Ramos (cell line): ENCODE measurements around the gene KIAA1549.
"Not testable (repeated sequence)": the region's sequence is repeated elsewhere in the genome, so short reads cannot be mapped to it uniquely, and the experiment has no call there.

ENCODE experiments used
- in situ Hi-C: fragments of 300-500 bp; cut with MboI; formaldehyde crosslinking; loops from one replicate; pipeline ENCODE4 v1.14.3; 2022; ENCODE audit warnings: low sequenced_read_pairs; ENCODE audit not compliant: unreplicated experiment

KIAA1549 gene

GRCh38 chr7:138945821-138946220 lies 35.4 kb downstream of the KIAA1549 start:
- in situ Hi-C loops, result no loop called here

- in situ Hi-C loops, result no loop called here
These were observed 36.0 kb downstream of the KIAA1549 start for GRCh38 chr7:138945154-138945553.

GRCh38 chr7:138944592-138944991 lies 36.6 kb downstream of the KIAA1549 start:
- in situ Hi-C loops, result no loop called here

GRCh38 chr7:138943061-138943460 lies 38.1 kb downstream of the KIAA1549 start:
- in situ Hi-C loops, result no loop called here

- in situ Hi-C loops, result no loop called here
These were observed 39.6 kb downstream of the KIAA1549 start for GRCh38 chr7:138941545-138941944.

GRCh38 chr7:138940602-138941001 lies 40.6 kb downstream of the KIAA1549 start:
- in situ Hi-C loops, result not testable (repeated sequence)

GRCh38 chr7:138937484-138937883 lies 43.7 kb downstream of the KIAA1549 start:
- in situ Hi-C loops, result no loop called here

- in situ Hi-C loops, result no loop called here
These were observed 45.7 kb downstream of the KIAA1549 start for GRCh38 chr7:138935465-138936011.

- in situ Hi-C loops, result no loop called here
These were observed 46.3 kb downstream of the KIAA1549 start for GRCh38 chr7:138934861-138935260.

GRCh38 chr7:138934367-138934766 lies 46.8 kb downstream of the KIAA1549 start:
- in situ Hi-C loops, result no loop called here

GRCh38 chr7:138932870-138933269 lies 48.3 kb downstream of the KIAA1549 start:
- in situ Hi-C loops, result no loop called here

- in situ Hi-C loops, result no loop called here
These were observed 48.8 kb downstream of the KIAA1549 start for GRCh38 chr7:138932427-138932826.

GRCh38 chr7:138929969-138930368 lies 51.2 kb downstream of the KIAA1549 start:
- in situ Hi-C loops, result no loop called here

GRCh38 chr7:138926241-138926612 lies 55.0 kb downstream of the KIAA1549 start:
- in situ Hi-C loops, result no loop called here

- in situ Hi-C loops, result no loop called here
These were observed 56.5 kb downstream of the KIAA1549 start for GRCh38 chr7:138924501-138925225.

- in situ Hi-C loops, result no loop called here
These were observed 59.9 kb downstream of the KIAA1549 start for GRCh38 chr7:138921277-138921676.

GRCh38 chr7:138919911-138920310 lies 61.3 kb downstream of the KIAA1549 start:
- in situ Hi-C loops, result no loop called here

GRCh38 chr7:138919216-138919615 lies 62.0 kb downstream of the KIAA1549 start:
- in situ Hi-C loops, result no loop called here

GRCh38 chr7:138918756-138919155 lies 62.4 kb downstream of the KIAA1549 start:
- in situ Hi-C loops, result no loop called here

- in situ Hi-C loops, result no loop called here
These were observed 63.0 kb downstream of the KIAA1549 start for GRCh38 chr7:138918176-138918575.

GRCh38 chr7:138917771-138918170 lies 63.4 kb downstream of the KIAA1549 start:
- in situ Hi-C loops, result no loop called here

- in situ Hi-C loops, result no loop called here
These were observed 64.5 kb downstream of the KIAA1549 start for GRCh38 chr7:138916731-138917130.
